ENCODE data around the gene TSNAXIP1. TPM values are rescaled to one million over a fixed set of nuclear protein-coding genes. Genes with fewer than 3 reads are reported as not detected.

TSNAXIP1 gene
- total and polyA plus RNA-seq, 2 donors (not counting 1 experiment from before 2014, with no cell fraction given) = 0.97 to 1.2 TPM

GRCh38 chr16:67868290-67868689, 61.6 kb downstream of the TSNAXIP1 start:
- WGBS (ENCODE audit: insufficient coverage) = 100% methylated on average over 3 of the region's 6 CpGs
- no peak overlapping the region for H3K4me3 Mint-ChIP-seq
- H4K20me1 ChIP-seq (ENCODE audit: control insufficient read depth, insufficient read depth, low read length, poor library complexity, severe bottlenecking) = no peaks in the 10 kb centered on the region

GRCh38 chr16:67869653-67870052, 63.0 kb downstream of the TSNAXIP1 start:
- Mint-ChIP-seq H3K9me3 (ENCODE audit: insufficient read depth) (no peaks in the 10 kb centered on the region), H3K27me3 (no peaks in the 10 kb centered on the region), H3K4me3 (no peak overlapping the region), H3K4me1 (peaks cover 26% of the 10 kb centered on the region), H3K27ac (no peak overlapping the region)
- H3K79me2 ChIP-seq (ENCODE audit: control insufficient read depth, insufficient read depth, low read length) = peaks cover 24% of the 10 kb centered on the region
- no peak overlapping the region for H3K4me3 ChIP-seq (ENCODE audit: control extremely low read depth in 1 of 5, extremely low read depth in 1 of 5, insufficient read depth in 1 of 5, low read depth in 2 of 5, low read length in 4 of 5)
- H3K27ac ChIP-seq (ENCODE audit: low read length in 2 of 2) = no peak overlapping the region
- no peak for TF ChIP-seq CTCF (IDR thresholded peaks at IDR 0.05)
- H3K4me2 ChIP-seq (replicated peaks; ENCODE audit: low read depth, low read length, poor library complexity, severe bottlenecking) = no peak overlapping the region
- POLR2A ChIA-PET = no interaction called here
- peaks cover 0 to 36% of the 10 kb centered on the region in 2 experiments for H3K36me3 ChIP-seq (replicated peaks in 1 of 2; ENCODE audit: control extremely low read depth in 1 of 2, control insufficient read depth in 1 of 2, extremely low read depth in 1 of 2, insufficient read depth in 2 of 2, low read length in 1 of 2)
- CTCF ChIA-PET = interaction anchor here (1.0 to 1.9 kb wide), 2 partner anchors 10 to 13 kb away, joined by 3 to 7 read pairs; no protein-coding TSS in a partner anchor
- WGBS (ENCODE audit: insufficient coverage) = 97% methylated on average over 6 of the region's 7 CpGs
- H2AFZ ChIP-seq (ENCODE audit: insufficient read depth, low read depth, low read length, poor library complexity, severe bottlenecking) = no peak overlapping the region
- no peak overlapping the region for H3K9ac ChIP-seq (ENCODE audit: low read length)
- H3K27me3 ChIP-seq (replicated peaks in 1 of 4; ENCODE audit: control extremely low read depth in 1 of 4, control insufficient read depth in 3 of 4, insufficient read depth in 4 of 4, low read length in 3 of 4) = no peaks in the 10 kb centered on the region
- H3K9me3 ChIP-seq (ENCODE audit: control extremely low read depth in 1 of 3, control insufficient read depth in 2 of 3, insufficient read depth in 1 of 3, low read length in 2 of 3) = no peaks in the 10 kb centered on the region
- H4K20me1 ChIP-seq (ENCODE audit: control insufficient read depth, insufficient read depth, low read length, poor library complexity, severe bottlenecking) = peaks cover 12% of the 10 kb centered on the region
- DNase-seq (no peak), ATAC-seq (ENCODE audit: low read depth) (no peak)
- intact Hi-C loops (cut with micrococcal nuclease) = loop anchor here (5.0 kb wide), 1 partner anchor 37 kb away; no protein-coding TSS in a partner anchor
- peaks cover 18 to 24% of the 10 kb centered on the region in 2 donors for H3K4me1 ChIP-seq (ENCODE audit: control insufficient read depth in 2 of 2, insufficient read depth in 2 of 2, low read length in 2 of 2)

More at GRCh38 chr16:67868290-67868689, 61.6 kb downstream of the TSNAXIP1 start:
- H3K4me1 Mint-ChIP-seq = peaks cover 12% of the 10 kb centered on the region
- TF ChIP-seq EZH2 (IDR thresholded peaks at IDR 0.05; ENCODE audit: borderline replicate concordance, insufficient read depth, low read depth, low read length, poor library complexity, severe bottlenecking) (no peak), CTCF (IDR thresholded peaks at IDR 0.05) (no peak)
- intact Hi-C loops (cut with micrococcal nuclease) = no loop called here
- no peaks in the 10 kb centered on the region for H3K27me3 ChIP-seq (replicated peaks in 1 of 4; ENCODE audit: control extremely low read depth in 1 of 4, control insufficient read depth in 3 of 4, insufficient read depth in 4 of 4, low read length in 3 of 4)
- H3K9ac ChIP-seq (ENCODE audit: low read length) = no peak overlapping the region
- no peak overlapping the region for H3K27ac Mint-ChIP-seq
- peaks cover 15% of the 10 kb centered on the region for H3K79me2 ChIP-seq (ENCODE audit: control insufficient read depth, insufficient read depth, low read length)
- H2AFZ ChIP-seq (ENCODE audit: insufficient read depth, low read depth, low read length, poor library complexity, severe bottlenecking) = no peak overlapping the region
- no peaks in the 10 kb centered on the region for H3K27me3 Mint-ChIP-seq
- no peaks in the 10 kb centered on the region for H3K9me3 Mint-ChIP-seq (ENCODE audit: insufficient read depth)
- ATAC-seq (ENCODE audit: low read depth) (no peak), DNase-seq (no peak)
- H3K27ac ChIP-seq (ENCODE audit: low read length in 2 of 2) = no peak overlapping the region
- no peak overlapping the region for H3K4me3 ChIP-seq (ENCODE audit: control extremely low read depth in 1 of 5, extremely low read depth in 1 of 5, insufficient read depth in 1 of 5, low read depth in 2 of 5, low read length in 4 of 5)
- H3K4me1 ChIP-seq (ENCODE audit: control insufficient read depth in 2 of 2, insufficient read depth in 2 of 2, low read length in 2 of 2) = peaks cover 7 to 10% of the 10 kb centered on the region in 2 donors
- peaks cover 0 to 38% of the 10 kb centered on the region in 2 experiments for H3K36me3 ChIP-seq (replicated peaks in 1 of 2; ENCODE audit: control extremely low read depth in 1 of 2, control insufficient read depth in 1 of 2, extremely low read depth in 1 of 2, insufficient read depth in 2 of 2, low read length in 1 of 2)
- no peaks in the 10 kb centered on the region for H3K9me3 ChIP-seq (ENCODE audit: control extremely low read depth in 1 of 3, control insufficient read depth in 2 of 3, insufficient read depth in 1 of 3, low read length in 2 of 3)
- no peak overlapping the region for H3K4me2 ChIP-seq (replicated peaks; ENCODE audit: low read depth, low read length, poor library complexity, severe bottlenecking)
- ChIA-PET CTCF (interaction anchor here (1.9 kb wide), 1 partner anchor 14 kb away, joined by 7 read pairs; no protein-coding TSS in a partner anchor), POLR2A (no interaction called here)

Data from B cell (primary cell).